Fibroblast of skin of back (primary cell): ENCODE data around the gene BBS1.
"Not testable (repeated sequence)": the region's sequence is repeated elsewhere in the genome, so short reads cannot be mapped to it uniquely, and the experiment has no call there.

ENCODE experiments used
- DNase-seq: peaks from one replicate; pipeline ENCODE4 v3.0.0-alpha.2; 2013

The BBS1 gene

DNA sequence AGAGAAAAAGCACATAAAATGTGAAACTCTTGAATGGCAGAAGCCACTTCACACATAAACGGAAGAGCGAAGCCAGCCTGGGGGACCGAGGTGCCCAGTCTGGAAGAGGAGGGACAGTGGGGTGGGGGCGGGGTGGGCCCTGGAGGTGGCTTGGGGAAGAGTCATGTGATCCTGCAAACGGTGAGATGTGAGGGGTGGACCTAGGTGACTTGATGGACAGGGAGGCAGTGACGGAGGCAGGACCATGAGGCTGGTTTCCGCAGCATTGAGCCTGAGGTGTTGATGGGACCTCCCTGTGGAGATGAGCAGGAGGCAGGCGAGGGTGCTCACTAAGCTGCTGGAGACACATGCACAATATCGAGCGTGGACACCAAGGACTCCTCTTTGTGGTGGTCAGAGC lies 18.6 kb downstream of the BBS1 start:
- no peak for DNase-seq

DNA sequence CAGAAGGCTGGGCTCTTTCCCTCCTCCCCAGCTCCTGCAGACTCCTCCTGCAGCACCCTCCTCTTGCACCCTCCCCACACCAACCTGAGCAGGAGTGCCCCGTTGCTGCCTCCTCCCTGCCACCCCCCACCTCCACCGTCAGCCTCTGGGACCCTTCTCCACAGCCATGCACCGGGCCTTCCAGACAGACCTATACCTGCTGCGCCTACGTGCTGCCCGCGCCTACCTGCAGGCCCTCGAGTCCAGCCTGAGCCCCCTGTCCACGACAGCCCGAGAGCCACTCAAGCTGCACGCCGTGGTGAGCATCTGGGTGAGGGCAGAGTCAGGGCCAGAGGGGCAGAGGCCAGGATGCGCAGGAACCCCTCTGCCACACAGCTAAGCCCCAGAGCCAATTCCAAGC lies 19.2 kb downstream of the BBS1 start:
- no peak for DNase-seq

DNA sequence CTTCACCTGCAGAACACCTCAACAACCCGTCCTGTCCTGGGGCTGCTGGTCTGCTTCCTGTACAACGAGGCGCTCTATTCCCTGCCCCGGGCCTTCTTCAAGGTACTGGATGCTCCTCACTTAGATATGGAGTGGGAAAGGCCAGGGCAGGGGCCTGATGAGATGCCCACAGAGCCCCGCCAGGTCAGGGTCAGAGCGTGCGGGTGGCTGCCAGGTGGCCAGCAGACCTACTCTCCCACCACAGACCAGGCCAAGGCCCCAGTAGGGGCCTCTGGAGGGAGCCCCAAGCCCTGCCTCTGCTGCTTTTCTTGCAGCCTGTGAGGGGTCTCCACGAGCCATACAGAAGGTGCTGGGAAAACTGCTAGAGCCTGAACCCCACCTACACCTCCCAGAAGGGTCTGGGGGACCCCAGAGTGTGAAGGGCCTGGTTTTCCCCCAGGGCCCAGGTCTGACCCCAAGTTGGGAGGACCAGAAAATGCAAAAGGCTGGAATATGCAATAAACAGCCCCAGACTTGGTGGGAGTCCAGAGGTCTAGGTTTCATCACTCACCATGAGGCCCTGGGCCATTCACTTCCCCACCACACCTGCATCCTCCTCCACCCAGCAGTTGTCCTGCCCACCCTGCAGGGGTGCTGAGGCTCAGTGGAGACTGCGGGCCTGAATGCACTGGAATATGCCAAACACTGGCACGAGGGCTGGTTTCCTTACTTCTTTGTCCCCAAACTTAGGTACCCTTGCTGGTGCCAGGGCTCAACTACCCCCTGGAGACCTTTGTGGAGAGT lies 20.7 kb downstream of the BBS1 start:
- no peak for DNase-seq

DNA sequence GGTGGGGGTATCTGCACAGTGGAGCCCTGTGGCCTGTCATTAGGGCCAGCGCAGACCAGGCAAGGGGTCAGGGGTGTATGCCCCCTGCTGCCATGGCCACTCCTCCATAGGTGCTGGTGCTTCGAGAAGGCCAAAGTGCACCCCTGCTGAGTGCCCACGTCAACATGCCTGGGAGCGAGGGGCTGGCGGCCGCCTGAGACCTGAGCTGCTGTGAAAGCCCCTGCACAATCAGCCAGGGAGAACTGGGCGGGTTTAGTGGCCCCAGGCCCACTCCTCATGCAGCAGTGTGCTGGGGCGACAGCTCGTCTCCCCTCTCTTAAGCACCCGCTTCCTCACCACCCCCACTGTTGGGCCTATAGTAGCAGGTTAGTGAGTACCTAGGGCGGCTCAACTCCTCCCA lies 21.4 kb downstream of the BBS1 start:
- DNase-seq, result no peak

DNA sequence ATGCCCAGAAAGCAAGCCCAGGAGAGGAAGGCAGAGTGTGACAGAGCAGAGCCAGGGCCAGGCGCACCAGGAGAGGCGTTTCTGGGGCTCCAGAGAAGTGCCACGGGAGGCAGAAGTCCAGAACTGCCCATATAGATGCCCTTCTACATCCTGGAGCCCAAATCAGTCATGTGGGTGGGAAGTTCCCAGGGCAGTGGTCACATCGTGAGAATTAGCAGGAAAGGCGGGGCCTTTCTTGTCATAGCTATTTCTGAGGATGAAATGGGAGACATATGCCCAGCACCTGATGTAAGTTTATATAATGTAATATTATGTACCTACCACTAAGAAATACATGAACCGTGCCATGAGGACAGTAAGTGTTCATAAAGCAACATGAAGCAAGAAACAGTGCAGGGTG lies 22.3 kb downstream of the BBS1 start:
- DNase-seq, result no peak

DNA sequence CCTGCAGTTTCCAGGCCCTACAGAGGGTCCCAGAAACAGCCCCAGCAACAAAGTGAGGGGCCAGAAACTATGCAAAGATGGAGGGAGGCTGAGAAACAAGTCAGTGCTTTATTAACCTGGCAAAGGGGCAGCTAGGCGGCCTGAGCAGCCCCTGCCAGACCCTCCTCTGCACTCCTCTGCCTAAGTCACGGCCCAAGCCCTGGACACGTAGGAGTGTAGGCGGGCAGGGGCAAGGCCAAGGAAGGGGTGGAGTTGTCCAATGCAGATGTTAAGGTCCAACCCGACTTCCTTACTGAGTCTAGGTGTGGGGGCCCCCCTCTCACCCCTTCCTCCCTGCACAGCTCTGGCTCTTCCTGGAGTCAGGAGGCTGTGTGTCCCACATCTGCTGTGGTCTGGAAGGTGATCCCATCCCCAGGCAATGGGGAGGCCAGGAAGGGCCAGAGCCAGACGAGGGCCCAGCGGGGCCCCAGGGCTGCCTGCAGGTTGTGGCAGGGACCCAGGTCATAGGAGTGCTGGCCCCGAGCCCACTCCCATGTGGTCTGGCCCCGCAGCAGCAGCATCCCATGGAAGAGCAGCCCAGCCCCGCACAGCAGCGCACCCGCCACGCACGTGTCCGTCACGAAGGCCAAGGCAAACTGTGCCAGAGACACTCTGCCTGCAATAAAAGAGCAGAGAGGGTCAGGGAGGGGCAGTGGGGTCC lies 28.9 kb downstream of the BBS1 start:
- no peak for DNase-seq

DNA sequence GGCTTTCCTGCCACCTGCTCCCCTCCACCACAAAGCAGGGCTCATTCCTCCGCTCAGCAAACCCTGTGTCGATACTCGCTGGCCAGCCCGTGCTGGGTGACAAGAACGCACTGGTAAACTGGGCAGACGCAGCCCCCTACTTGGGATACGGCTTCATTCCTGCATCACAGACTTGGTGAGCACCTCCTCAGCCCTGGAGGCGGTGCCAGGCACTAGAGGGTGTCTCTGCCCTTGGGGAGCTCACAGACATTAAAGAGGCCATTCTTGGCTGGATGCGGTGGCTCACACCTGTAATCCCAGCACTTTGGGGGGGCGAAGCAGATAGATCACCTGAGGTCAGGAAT lies 29.4 kb downstream of the BBS1 start:
- DNase-seq, result no peak

DNA sequence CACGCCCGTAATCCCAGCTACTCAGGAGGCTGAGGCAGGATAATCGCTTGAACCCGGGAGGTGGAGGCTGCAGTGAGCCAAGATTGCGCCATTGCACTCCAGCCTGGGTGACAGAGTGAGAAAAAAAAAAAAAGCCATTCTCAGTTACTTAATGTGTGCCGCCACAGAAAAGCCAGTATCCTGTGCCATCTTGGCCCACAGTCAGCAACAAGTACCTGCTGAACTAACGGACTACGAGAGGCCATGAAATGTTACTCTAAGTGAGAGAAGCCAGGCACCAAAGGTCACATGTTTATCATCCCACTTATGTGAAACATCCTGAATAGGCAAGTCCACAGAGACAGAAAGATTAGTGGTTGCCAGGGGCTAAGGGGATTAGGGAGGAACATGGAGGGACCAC lies 30.2 kb downstream of the BBS1 start:
- not testable (repeated sequence) for DNase-seq

DNA sequence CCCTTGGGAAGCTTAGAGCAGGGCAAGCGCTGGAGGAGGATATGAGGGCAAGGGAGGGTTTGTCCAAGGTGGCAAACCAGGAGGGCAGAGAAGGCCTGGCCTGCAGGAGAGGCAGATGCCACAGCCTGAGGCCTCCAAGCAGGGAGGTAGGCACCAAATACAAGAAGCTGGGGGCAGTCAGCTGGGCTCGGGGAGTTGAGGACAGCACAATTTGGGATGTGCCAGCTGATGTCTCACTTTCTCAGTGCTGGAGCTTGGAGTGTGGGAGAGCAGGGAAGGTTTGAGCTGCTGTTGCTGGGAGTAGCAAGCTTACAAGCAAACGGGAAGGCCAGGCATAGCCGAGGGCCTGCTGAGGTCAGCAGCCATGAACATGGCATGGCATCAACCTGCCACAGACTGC lies 31.5 kb downstream of the BBS1 start:
- DNase-seq, result no peak

DNA sequence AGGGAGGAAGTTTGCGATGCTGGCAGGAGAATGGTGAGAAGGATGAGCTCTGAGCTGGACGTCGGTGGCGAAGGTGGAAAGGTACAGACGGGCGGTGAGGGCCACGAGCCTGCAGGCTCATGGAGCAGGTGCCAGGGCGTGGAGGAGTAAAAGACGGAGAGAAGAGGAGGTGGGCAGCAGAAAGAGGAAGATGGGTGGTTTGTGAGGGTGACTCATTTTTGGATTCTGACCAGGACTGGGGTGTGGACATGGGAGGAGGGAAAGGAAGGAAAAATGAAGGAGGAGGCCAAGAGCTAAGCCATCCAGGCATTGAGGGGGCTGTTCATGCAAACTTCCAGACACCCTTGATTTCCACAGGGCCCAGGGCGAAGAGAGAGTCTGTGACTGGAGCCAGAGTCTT lies 31.9 kb downstream of the BBS1 start:
- DNase-seq, result no peak

DNA sequence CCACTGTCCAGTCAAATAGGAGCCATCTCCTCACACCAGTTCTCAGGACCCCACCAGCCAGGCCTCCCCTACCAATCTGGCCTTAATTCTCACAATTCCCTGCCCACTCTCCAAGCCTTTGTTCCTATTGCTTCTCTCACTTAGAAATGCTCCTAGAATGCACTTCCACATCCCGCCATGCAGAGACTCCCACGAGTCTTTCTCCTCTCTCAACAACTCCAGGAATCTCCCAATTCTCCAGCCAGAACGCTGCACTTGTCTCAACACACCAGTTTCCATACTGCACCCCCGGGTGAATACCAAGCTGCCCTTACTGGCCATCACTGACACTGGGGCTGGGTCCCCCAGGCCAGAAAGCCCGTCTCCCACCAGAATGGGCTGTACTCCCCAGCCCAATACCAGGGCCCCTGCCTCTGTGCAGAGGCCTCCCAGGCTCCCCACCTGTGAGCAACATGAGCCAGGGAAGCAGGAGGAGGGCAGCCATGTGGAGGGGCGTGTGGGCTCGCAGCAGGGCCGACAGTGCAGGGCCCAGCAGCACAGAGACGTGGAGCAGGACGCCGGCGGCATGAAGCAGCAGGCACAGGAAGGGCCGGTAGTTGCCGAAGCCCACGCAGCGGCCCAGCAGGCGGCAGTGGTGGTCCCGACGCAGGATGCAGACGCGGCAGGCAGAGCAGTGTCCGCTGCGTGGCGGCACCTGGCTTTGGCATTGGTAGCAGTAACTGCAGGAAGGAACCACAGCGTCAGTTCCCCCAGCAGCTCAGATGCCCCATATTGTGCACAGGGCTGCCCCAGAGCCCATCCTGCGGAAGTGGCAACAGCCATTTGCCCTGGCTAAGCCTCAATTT lies 33.0 kb downstream of the BBS1 start:
- peak; percentile 40 for DNase-seq

DNA sequence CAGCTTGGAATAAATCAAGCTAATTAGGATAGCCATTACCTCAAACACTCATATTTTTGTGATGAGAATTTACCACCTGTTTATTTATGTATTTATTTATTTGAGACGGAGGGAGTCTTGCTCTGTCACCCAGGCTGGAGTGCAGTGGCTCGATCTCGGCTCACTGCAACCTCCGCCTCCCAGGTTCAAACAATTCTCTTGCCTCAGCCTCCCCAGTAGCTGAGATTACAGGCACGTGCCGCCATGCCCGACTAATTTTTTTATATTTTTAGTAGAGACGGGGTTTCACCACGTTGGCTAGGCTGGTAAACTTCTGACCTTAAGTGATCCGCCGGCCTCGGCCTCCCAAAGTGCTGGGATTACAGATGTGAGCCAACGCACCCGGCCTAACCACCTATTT lies 34.5 kb downstream of the BBS1 start:
- DNase-seq, result not testable (repeated sequence)

DNA sequence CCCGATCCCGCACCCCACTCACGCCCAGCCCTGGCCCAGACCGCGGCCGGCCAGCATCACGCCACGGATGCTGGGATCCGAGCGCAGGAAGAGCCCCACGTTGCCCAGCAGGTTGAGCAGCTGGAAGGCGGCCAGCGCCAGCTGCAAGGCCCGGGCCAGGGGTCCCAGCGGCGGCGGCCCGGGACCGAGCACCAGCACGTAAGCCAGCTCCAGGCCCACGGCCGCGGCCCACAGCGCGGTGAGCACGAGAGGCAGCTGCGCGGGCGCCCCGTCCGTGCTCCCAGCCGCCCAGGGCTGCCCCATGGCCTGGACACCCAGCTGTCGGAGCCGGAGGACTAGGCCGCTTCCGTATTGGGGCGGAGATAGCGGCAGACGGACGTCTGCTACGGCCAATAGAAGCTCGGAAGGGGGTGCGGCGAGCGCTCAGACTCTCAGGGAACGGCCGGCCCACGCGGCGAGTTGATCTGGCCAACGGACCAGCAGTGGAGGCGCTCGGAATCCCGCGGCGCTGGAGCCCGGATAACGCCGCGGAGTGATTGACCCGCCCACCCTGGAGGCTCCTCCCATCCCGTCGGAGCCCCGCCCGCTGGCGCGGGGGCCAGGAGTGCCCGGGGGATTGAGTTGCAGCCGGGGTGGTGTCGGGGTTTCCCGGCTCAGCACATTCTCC lies 35.4 kb downstream of the BBS1 start, which contains the start of gene ZDHHC24:
TSS of gene ZDHHC24 (minus strand) at position 348 of the 667 bp plus-strand sequence. CDS start at position 303, 45 bp downstream.
- peak; percentile 98 for DNase-seq

DNA sequence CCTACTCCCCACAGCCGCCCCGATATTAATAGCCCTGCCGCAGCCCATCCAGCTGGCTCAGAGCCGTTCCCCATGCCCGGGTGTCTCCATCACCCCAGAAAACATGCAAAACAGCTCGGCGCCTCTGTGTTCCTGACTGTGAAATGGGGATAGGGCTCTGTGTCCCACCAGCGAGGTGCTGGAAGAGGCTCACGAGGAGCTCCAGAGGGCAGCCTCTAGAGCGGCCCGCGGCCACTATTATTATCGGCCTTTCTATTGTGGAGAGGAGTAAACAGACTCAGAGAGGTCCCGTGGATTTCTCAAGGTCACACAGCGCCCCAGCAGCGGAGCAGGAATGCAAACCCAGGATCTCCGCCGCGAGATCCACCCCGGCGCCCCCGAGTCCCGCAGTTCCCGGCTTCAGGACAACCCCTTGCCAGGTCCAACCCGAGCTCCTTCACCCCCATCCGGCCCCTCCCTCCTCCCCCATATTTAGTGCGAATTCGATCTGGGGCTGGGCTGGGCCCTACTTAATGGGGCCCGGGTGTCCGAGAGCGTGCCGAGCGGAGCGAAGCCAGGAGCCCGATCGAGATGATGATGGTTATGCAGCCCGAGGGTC lies 36.0 kb downstream of the BBS1 start, which contains the start of gene ACTN3:
TSS of gene ACTN3 (plus strand) at position 536 of the 598 bp plus-strand sequence. CDS start at position 571, 35 bp downstream.
- peak; percentile 30 for DNase-seq

DNA sequence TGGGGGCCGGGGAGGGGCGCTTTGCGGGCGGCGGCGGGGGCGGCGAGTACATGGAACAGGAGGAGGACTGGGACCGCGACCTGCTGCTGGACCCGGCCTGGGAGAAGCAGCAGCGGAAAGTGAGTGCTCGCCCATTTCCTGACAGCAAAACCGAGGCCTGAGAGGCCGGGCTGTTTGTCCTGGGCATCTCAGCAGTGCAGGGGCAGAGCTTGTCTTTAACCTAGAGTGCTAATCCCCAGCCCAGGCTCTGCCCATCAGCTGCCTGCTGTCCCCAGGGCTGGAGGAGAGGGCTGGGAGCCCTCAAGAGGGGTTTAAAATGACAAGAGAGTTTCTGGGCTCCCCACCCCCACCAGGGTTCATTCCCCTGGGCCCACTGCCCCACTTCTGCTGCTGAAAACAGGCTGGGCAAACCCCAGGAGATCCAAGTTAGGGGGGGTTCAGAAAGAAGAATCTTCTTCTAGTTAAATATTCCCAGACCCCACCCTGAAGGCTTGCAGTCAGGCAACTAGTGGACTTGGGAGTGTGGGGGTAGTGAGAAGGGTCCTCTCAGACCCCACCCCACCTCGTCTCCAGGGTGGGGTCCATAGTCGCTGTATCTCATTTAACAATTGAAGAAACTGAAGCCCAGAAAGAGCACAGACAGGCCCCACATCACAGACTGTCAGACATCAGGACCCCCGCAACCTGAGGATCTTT lies 36.7 kb downstream of the BBS1 start:
- DNase-seq, result no peak

DNA sequence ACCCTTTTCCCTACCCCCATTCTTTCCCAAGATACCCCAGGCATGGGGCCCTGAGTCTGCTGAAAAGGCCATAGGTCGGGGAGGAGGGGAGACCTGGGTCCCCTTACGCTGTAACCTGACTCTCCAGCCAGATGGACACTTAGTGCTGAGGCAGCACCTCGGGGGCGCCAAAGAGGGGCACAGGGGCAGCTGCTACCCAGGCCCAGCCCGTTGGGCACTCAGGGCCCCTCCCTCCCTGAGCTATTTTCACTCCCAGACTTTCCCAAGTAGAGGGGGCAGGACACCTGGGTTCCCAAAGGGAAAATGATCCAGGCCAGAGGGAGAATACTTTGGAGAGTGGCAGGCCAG lies 37.2 kb downstream of the BBS1 start:
- no peak for DNase-seq

DNA sequence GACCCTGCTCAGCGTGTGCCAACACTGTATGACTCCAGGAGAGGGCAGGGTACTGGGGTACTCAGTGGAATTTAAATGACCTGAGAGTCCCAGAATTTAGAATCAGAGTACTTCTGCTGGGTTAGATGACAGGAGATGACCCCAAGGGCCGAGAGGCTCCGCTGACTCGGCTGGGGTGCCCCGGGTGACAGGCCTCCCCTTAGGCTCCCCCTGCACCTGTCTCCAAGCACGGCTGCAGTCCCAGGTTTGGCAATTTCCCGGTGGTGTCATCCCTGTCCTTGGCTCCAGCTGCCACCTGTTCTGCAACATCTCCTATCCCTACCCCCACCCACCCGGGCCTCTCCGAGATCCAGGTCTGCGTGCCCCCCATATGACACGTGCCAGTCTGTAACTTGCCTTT lies 37.6 kb downstream of the BBS1 start:
- DNase-seq, result no peak

DNA sequence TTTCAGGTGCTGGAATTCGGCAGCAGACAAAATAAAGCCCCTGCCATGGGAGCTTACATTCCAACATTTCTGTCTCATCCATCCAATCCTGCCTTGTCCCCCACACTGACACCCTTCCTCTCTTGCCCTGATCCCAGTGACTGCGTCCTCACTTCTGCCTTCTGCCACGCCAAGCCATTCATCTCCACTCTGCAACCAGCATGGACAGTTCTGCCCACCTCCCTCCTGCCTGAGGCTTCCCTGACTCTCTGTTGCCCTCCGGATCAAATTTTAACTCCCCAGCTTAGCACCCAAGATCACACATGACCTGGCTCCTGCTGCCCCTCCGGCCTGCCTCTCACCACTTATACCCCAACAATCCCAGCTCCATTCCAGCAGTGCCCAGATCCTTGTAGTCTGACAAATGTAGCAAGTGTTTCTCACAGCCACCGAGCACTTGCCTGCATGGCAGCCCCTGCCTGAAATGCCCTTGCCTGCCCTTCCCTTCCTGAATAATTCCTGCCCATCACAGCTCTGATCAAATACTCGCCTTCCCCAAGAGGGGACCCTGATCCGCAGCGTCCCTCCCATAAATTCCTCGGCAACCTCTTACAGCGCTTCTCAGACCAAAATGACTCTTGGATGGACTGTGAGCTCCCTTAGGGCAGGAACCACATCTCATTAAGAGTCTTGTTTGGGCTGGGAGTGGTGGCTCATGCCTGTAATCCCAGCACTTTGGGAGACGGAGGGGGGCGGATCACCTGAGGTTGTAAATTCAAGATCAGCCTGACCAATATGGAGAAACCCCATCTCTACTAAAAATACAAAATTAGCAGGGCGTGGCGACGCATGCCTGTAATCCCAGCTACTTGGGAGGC lies 38.6 kb downstream of the BBS1 start:
- DNase-seq, result no peak

DNA sequence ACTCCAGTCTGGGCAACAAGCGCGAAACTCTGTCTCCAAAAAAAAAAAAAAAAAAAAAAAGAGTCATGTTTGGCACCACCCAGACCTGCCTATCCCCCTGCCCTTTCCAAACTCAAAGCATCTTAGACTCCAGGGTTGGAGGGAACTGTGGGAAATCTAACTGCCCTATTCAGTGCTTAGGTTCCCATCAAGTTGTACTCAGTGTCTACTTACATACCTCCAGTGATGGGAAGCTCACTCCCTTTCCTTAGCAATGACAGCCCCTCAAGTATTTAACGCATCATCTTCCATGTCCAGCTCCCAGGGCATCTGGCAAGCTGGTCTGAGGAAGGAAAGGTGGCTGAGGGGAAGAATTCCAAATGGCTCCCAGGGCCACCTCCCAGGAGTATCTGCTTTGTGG lies 39.3 kb downstream of the BBS1 start:
- DNase-seq, result no peak

DNA sequence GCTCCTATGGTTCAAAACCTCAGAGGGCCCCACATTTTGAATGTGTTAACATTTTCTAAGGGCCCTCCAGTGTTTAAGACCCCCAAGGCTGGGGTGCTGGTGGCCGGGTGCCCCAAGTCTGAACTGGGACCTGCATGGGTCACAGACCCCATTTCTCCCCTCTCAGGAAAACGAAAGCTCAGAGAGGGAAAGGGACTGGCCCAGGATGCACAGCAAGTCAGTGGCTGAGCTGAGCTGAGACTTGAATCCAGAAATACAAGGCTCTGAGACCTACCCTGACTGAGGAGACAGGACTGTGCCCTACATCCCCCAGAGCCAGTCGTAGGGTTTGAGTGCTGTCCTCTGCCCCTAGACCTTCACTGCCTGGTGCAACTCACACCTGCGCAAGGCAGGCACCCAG lies 40.5 kb downstream of the BBS1 start:
- no peak for DNase-seq

DNA sequence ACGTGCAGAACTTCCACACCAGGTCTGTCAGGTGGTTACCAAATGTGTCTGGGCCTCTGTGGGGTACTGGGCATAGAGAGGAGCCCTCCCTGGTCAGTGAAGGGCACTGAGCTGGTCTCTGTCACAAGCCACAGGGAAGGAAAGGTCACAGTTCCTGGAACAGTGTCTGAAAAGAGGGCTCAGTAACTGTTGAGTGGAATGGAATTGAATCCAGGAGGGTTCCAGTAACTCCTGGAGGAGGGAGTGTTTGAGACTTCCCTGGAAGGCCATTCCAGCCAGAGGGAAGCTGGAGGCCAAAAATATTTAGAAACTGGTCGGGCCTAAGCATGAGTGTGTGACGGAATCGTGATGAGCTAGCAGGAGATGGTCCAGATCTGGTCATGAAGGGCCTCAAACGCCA lies 44.2 kb downstream of the BBS1 start:
- no peak for DNase-seq
